ENCODE measurements around the gene RSPH3. TPM values are rescaled to one million over a fixed set of nuclear protein-coding genes. Genes with fewer than 3 reads are reported as not detected.

Gene RSPH3
- total and polyA plus RNA-seq, 2 of the 8 experiments (the other 6 are each of a cell fraction or from before 2014, with no cell fraction given) = 0.60 to 2.7 TPM

DNA sequence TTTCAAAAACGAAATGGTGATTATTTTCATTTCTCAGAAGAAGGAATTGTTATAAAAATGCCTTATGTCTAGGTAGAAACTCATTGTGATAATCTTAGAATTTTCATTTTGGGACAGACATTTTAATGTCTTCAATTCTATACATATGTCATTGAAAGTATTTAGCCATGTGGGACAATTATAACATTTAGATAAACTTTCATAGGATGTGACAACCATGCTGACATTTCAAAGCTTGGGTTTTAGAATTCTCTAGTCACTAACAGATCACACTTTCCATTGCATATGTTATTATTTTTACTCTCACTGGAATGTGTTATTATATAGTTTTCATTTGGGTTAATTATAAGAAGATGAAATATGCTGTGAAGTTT lies 39.9 kb upstream of the RSPH3 start (continued):
- TF ChIP-seq CHD7 (IDR thresholded peaks at IDR 0.05; ENCODE audit: insufficient replicate concordance, low read length) (no peak), SP4 (IDR thresholded peaks at IDR 0.05; ENCODE audit: low read length) (no peak), GTF2F1 (IDR thresholded peaks at IDR 0.05; ENCODE audit: borderline replicate concordance, low read depth, low read length) (no peak), RFX5 (IDR thresholded peaks at IDR 0.05; ENCODE audit: borderline replicate concordance, low read depth, low read length) (no peak), HDAC2 (IDR thresholded peaks at IDR 0.05; ENCODE audit: borderline replicate concordance in 1 of 2, low read depth in 2 of 2, low read length in 2 of 2) (no peak), TEAD4 (IDR thresholded peaks at IDR 0.05; ENCODE audit: low read depth, low read length) (no peak), RNF2 (IDR thresholded peaks at IDR 0.05; ENCODE audit: borderline replicate concordance, low read depth, low read length, missing control alignments, poor library complexity, severe bottlenecking) (no peak), RAD21 (IDR thresholded peaks at IDR 0.05 in 1 of 2, conservative IDR thresholded peaks at IDR 0.05 in 1 of 2; ENCODE audit: low read depth in 2 of 2, low read length in 2 of 2) (no peak)

All from H1 (cell line).